SK-N-SH (cell line): ENCODE measurements around the gene CEP162.

Experiments used
- FOXJ3 ChIP-seq: sonication (generic); formaldehyde crosslinking; IDR thresholded peaks from 2 replicates; pipeline ENCODE4 v1.5.1; 2020; ENCODE audit warnings: mild to moderate bottlenecking, missing genetic modification reagents
- TF ChIP-seq, protein P1 (sequence below): fragments of 200-600 bp; sonication (generic); IDR thresholded peaks from 2 replicates; pipeline ENCODE4 v1.6.1; 2017; ENCODE audit warnings: antibody characterized with exemption, mild to moderate bottlenecking, moderate library complexity

DNA sequence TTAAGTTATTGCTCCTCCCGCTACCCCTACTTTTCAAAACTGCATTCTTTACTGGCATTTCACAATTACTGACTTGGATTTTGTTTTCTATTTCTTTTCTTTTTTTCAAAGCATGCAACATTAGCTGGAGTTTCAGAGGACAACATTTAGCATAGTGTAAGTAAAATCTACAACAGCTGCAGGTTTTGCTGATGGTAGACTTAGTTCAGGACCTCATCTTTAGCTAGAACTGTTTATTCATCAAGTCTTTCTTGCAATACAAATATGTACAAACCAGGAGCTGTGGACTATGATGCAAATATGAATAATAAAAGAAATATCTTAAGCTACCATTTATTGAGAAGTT lies 728 bp upstream of the CEP162 start:
- TF ChIP-seq FOXJ3, result no peak
- TF ChIP-seq, protein P1, sequence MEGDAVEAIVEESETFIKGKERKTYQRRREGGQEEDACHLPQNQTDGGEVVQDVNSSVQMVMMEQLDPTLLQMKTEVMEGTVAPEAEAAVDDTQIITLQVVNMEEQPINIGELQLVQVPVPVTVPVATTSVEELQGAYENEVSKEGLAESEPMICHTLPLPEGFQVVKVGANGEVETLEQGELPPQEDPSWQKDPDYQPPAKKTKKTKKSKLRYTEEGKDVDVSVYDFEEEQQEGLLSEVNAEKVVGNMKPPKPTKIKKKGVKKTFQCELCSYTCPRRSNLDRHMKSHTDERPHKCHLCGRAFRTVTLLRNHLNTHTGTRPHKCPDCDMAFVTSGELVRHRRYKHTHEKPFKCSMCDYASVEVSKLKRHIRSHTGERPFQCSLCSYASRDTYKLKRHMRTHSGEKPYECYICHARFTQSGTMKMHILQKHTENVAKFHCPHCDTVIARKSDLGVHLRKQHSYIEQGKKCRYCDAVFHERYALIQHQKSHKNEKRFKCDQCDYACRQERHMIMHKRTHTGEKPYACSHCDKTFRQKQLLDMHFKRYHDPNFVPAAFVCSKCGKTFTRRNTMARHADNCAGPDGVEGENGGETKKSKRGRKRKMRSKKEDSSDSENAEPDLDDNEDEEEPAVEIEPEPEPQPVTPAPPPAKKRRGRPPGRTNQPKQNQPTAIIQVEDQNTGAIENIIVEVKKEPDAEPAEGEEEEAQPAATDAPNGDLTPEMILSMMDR, result no peak
